AG04450 (cell line): ENCODE results near the gene CTXND1. TPM values are rescaled to one million over a fixed set of nuclear protein-coding genes. Genes with fewer than 3 reads are reported as not detected.

Experiments
- CTCF ChIA-PET: fragments of 300-600, 350-600 bp; formaldehyde crosslinking; extraction: SDS; loops from one replicate; lab custom pipeline; 2022; ENCODE audit warnings: antibody characterized with exemption, inconsistent platforms; lab: Charles Lee
- POLR2A ChIA-PET: fragments of 350-600 bp; formaldehyde crosslinking; extraction: SDS; loops from one replicate; lab custom pipeline; 2021; ENCODE audit warnings: antibody characterized with exemption, inconsistent platforms; lab: Yijun Ruan, JAX
- DNase-seq: peaks from one replicate; pipeline ENCODE4 v3.0.0-alpha.2; 2011; ENCODE audit warnings: low read depth, low spot score
- H3K27ac ChIP-seq: one replicate; pipeline ENCODE4 v1.5.1; 2012; ENCODE audit warnings: low read depth, low read length, control low read depth
- H3K27me3 ChIP-seq: one replicate; pipeline ENCODE4 v1.6.0; 2012; ENCODE audit warnings: low read length; ENCODE audit not compliant: control insufficient read depth, insufficient read depth
- H3K4me3 ChIP-seq: 2 replicates; pipeline ENCODE4 v1.5.1; 2011; ENCODE audit warnings: mild to moderate bottlenecking, low read depth, low read length, control low read depth
- H3K9me3 ChIP-seq: 2 replicates; pipeline ENCODE4 v1.5.1; 2012; ENCODE audit warnings: low read length; ENCODE audit not compliant: control insufficient read depth, insufficient read depth
- CTCF ChIP-seq: IDR thresholded peaks from 2 replicates; pipeline ENCODE4 v1.5.1; 2011; ENCODE audit warnings: low read depth, low read length, control low read depth, inconsistent platforms
- polyA plus RNA-seq: library from polyadenylated mRNA; depleted of rRNA; stranded (reverse); fragments of >200 nt; gene quantifications from 2 replicates; pipeline ENCODE4 v1.2.3, GENCODE V29; 2011

The CTXND1 gene
- polyA plus RNA-seq, 1 experiment, result not detected

- H3K27me3 ChIP-seq, result no peaks in the 10 kb centered on the region
- H3K4me3 ChIP-seq, result no peak overlapping the region
- CTCF ChIA-PET, result interaction anchor here (1.2 kb wide), 1 partner anchor 12 kb away, joined by 4 read pairs; no protein-coding TSS in a partner anchor
- no peak for TF ChIP-seq CTCF
- no peaks in the 10 kb centered on the region; the same call in 1 of the 2 replicates for H3K9me3 ChIP-seq
- no peak for DNase-seq
- POLR2A ChIA-PET, result no interaction called here
- no peak overlapping the region for H3K27ac ChIP-seq
Observed at GRCh38 chr15:80275961-80276360, 23.9 kb upstream of the CTXND1 start.

- no peak overlapping the region for H3K27ac ChIP-seq
- ChIA-PET CTCF (no interaction called here), POLR2A (no interaction called here)
- H3K9me3 ChIP-seq, result no peaks in the 10 kb centered on the region; the same call in 1 of the 2 replicates
- no peak for DNase-seq
- H3K27me3 ChIP-seq, result no peaks in the 10 kb centered on the region
- no peak for TF ChIP-seq CTCF
- H3K4me3 ChIP-seq, result no peak overlapping the region
Observed at GRCh38 chr15:80274996-80275395, 23.0 kb upstream of the CTXND1 start.

DNA sequence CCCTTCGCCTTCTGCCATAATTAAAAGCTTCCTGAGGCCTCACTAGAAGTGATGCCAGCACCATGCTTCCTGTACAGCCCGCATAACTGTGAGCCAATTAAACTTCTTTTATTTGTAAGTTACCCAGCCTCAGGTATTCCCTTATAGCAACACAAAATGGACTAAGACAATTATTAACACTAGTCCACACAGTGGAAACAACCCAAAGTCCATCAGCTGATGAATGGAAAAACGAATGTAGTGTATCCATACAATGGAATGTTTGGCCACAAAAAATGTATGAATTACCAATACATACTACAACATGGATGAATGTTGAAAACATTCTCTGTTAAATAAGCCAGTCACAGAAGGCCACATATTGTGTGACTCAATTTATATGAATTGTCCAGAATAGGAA lies 22.5 kb upstream of the CTXND1 start:
- ChIA-PET POLR2A (no interaction called here), CTCF (no interaction called here)
- TF ChIP-seq CTCF, result no peak
- Histone ChIP-seq H3K4me3 (no peak overlapping the region), H3K27ac (no peak overlapping the region), H3K9me3 (no peaks in the 10 kb centered on the region; the same call in 1 of the 2 replicates), H3K27me3 (peaks cover under 1% of the 10 kb centered on the region)
- DNase-seq, result no peak

GRCh38 chr15:80272987-80273386 lies 21.0 kb upstream of the CTXND1 start:
- Histone ChIP-seq H3K27ac (no peak overlapping the region), H3K9me3 (no peaks in the 10 kb centered on the region; the same call in 1 of the 2 replicates), H3K4me3 (no peak overlapping the region), H3K27me3 (peaks cover 9% of the 10 kb centered on the region)
- no peak for TF ChIP-seq CTCF
- ChIA-PET CTCF (no interaction called here), POLR2A (no interaction called here)
- DNase-seq, result no peak

GRCh38 chr15:80270472-80270871 lies 18.5 kb upstream of the CTXND1 start:
- Histone ChIP-seq H3K27ac (no peak overlapping the region), H3K4me3 (no peak overlapping the region), H3K9me3 (no peaks in the 10 kb centered on the region), H3K27me3 (peaks cover 12% of the 10 kb centered on the region)
- no peak for DNase-seq
- no peak for TF ChIP-seq CTCF
- ChIA-PET POLR2A (no interaction called here), CTCF (interaction anchor here (0.5 kb wide), 1 partner anchor 99 kb away, joined by 3 read pairs; no protein-coding TSS in a partner anchor)
